Tibial nerve (tissue), 4 donors: ENCODE results near the gene NDUFB3. TPM values are rescaled to one million over a fixed set of nuclear protein-coding genes. Genes with fewer than 3 reads are reported as not detected.

ENCODE experiments used
- DNase-seq, 2 donors: peaks; one replicate each; pipeline ENCODE4 v3.0.0-alpha.2; 2019; ENCODE audit warnings: low spot score in 2 of 2
- H3K27ac ChIP-seq, 4 donors: fragments of 200-600 bp; sonication (generic) in 3 of 4; one replicate each; pipeline ENCODE4 v1.5.1; 2017 to 2019; ENCODE audit warnings: mild to moderate bottlenecking in 1 of 4
- H3K27me3 ChIP-seq, 2 donors: fragments of 200-600 bp; sonication (generic) in 1 of 2; one replicate each; pipeline versions ENCODE4 v1.5.1 to v1.6.0; 2017 to 2019
- H3K36me3 ChIP-seq, 3 donors: fragments of 200-600 bp; sonication (generic); one replicate each; pipeline ENCODE4 v1.5.1; 2018 to 2019
- H3K4me1 ChIP-seq, 4 donors: fragments of 200-600 bp; sonication (generic) in 3 of 4; one replicate each; pipeline ENCODE4 v1.5.1; 2017 to 2019
- H3K4me3 ChIP-seq, 4 donors: fragments of 200-600 bp; sonication (generic) in 3 of 4; one replicate each; pipeline ENCODE4 v1.5.1; 2017 to 2019; ENCODE audit warnings: mild to moderate bottlenecking in 1 of 4, moderate library complexity in 1 of 4
- H3K9me3 ChIP-seq, 4 donors: fragments of 200-600 bp; sonication (generic) in 3 of 4; one replicate each; pipeline ENCODE4 v1.5.1; 2017 to 2019
- CTCF ChIP-seq, 5 experiments: fragments of 200-600 bp in 3 of 5; fragments of 450-650 bp in 2 of 5; sonication (generic) in 3 of 5; IDR thresholded peaks; one replicate each; pipeline ENCODE4 v1.5.1; 2016 to 2019; ENCODE audit warnings: antibody characterized with exemption in 5 of 5, mild to moderate bottlenecking in 3 of 5, moderate library complexity in 2 of 5
- EP300 ChIP-seq, 2 donors: sonication (generic); formaldehyde crosslinking; IDR thresholded peaks; one replicate each; pipeline ENCODE4 v1.6.1; 2017; ENCODE audit warnings: antibody characterized with exemption in 2 of 2, mild to moderate bottlenecking in 1 of 2
- POLR2A ChIP-seq, 2 donors: fragments of 450-650 bp; IDR thresholded peaks; one replicate each; pipeline ENCODE4 v1.6.1; 2017; ENCODE audit warnings: antibody characterized with exemption in 2 of 2, mild to moderate bottlenecking in 2 of 2, moderate library complexity in 2 of 2
- WGBS, 2 donors: methylation state at CpG; one replicate each; pipeline ENCODE4 v1.1.5; 2018; 5-methylcytosine and 5-hydroxymethylcytosine counted together
- total RNA-seq, 4 donors: library from RNA; depleted of rRNA; stranded (reverse); fragments of >200 nt; gene quantifications; one replicate each; pipeline ENCODE4 v1.1.0, GENCODE V29; 2016

The NDUFB3 gene
- total RNA-seq, 4 donors from 2014 or later = 30.8 to 55.7 (median 52.1) TPM

DNA sequence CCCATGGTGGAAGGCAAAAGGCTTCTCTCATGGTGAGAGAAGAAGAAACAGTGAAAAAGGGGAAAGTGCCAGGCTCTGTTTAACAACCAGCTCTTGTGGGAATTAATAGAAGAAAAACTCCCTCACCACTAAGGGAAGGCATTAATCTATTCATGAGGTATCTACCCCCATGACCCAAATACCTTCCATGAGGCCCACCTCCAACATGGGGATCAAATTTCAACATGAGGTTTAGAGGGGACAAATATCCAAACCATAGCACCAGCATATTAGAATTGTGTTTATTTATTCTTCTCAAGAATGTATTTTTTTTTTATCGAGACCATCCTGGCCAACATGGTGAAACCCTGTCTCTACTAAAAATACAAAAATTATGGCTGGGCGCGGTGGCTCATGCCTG, 39.3 kb downstream of the NDUFB3 start:
- no peaks in the 10 kb centered on the region for H3K9me3 ChIP-seq
- H3K36me3 ChIP-seq = peaks cover 0 to 15% (median 0%) of the 10 kb centered on the region in 3 donors
- no peak overlapping the region for H3K4me3 ChIP-seq
- no peak overlapping the region for H3K27ac ChIP-seq
- TF ChIP-seq CTCF (IDR thresholded peaks at IDR 0.05) (no peak), EP300 (IDR thresholded peaks at IDR 0.05) (no peak), POLR2A (IDR thresholded peaks at IDR 0.05) (no peak)
- DNase-seq = no peak
- H3K27me3 ChIP-seq = no peaks in the 10 kb centered on the region
- WGBS, 2 donors = 95 to 96% methylated on average over 3 of the region's 3 CpGs
- peaks cover 0 to 21% (median 0%) of the 10 kb centered on the region in 4 donors for H3K4me1 ChIP-seq

DNA sequence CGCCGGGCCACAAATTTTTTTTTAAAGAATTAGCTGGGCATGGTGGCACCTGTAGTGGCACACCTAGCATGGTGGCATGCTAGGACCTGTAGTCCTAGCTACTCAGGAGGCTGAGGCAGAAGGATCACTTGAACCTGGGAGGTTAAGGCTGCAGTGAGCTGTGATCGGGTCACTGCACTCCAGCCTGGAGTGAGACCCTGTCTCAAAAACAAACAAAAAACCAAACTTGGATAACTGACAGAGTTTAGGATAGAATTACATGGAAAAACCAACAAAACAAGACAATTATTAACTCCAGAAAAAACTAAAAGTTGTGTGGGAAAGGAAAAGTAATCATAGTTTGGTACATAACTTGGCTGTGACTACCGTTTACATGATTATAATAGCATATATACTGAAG, 42.5 kb downstream of the NDUFB3 start:
- WGBS, 2 donors = 83 to 86% methylated on average over 4 of the region's 4 CpGs
- TF ChIP-seq EP300 (IDR thresholded peaks at IDR 0.05) = no peak
- TF ChIP-seq CTCF (IDR thresholded peaks at IDR 0.05) = no peak
- TF ChIP-seq POLR2A (IDR thresholded peaks at IDR 0.05) = no peak
- Histone ChIP-seq H3K36me3 (peaks cover 0 to 7% (median 0%) of the 10 kb centered on the region in 3 donors), H3K27me3 (no peaks in the 10 kb centered on the region), H3K9me3 (no peaks in the 10 kb centered on the region), H3K27ac (peak overlapping the region in 1 of 4 donors; percentile 100), H3K4me3 (peak overlapping the region in 1 of 4 donors; percentile 95), H3K4me1 (peaks cover 0 to 25% (median 0%) of the 10 kb centered on the region in 4 donors)
- DNase-seq = no peak

GRCh38 chr2:201114846-201115245, 43.0 kb downstream of the NDUFB3 start:
- Histone ChIP-seq H3K27ac (peak overlapping the region; percentile 96 to 100 (median 99)), H3K27me3 (no peaks in the 10 kb centered on the region), H3K36me3 (peaks cover 0 to 7% (median 0%) of the 10 kb centered on the region in 3 donors), H3K4me1 (peaks cover 0 to 30% (median 0%) of the 10 kb centered on the region in 4 donors), H3K4me3 (peak overlapping the region in 1 of 4 donors; percentile 95), H3K9me3 (no peaks in the 10 kb centered on the region)
- TF ChIP-seq CTCF (IDR thresholded peaks at IDR 0.05) (no peak), POLR2A (IDR thresholded peaks at IDR 0.05) (no peak), EP300 (IDR thresholded peaks at IDR 0.05) (no peak)
- no peak for DNase-seq

DNA sequence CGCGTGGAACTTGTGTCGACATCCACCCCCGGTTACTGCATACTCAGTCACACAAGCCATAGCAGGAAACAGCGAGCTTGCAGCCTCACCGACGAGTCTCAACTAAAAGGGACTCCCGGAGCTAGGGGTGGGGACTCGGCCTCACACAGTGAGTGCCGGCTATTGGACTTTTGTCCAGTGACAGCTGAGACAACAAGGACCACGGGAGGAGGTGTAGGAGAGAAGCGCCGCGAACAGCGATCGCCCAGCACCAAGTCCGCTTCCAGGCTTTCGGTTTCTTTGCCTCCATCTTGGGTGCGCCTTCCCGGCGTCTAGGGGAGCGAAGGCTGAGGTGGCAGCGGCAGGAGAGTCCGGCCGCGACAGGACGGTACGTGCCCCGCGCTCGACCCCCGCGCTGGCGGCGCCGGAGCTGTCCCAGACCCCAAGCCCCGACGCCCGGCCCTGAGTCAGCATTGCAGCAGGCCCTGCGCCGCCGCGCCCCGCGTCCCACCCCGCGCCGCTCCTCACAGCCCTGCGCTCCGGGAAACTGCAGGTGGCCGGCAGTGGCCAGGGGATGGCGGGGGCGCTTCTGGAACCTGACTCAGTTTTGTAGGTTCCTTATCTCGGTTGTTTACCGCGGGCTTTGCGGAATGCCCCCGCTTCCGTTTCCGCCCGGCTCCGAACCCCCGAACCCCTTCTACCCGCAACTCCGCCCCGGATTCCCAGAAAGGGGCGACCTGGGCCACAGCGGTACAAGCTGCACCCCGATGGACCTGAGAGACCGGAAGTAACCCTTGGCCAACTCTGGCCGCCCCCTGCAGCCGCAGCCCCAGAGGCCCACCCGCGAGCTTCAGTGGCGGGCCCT, 44.5 kb downstream of the NDUFB3 start, which contains the start of gene CFLAR:
CFLAR (plus strand) TSS at position 50 of the 844 bp plus-strand sequence. CDS start 13,702 bp downstream, outside the sequence.
- Histone ChIP-seq H3K36me3 (peaks cover 0 to 7% (median 0%) of the 10 kb centered on the region in 3 donors), H3K27ac (peak within 1 kb of the TSS; percentile 96 to 100 (median 99)), H3K4me1 (peaks cover 0 to 45% (median 7%) of the 10 kb centered on the region in 4 donors), H3K9me3 (no peaks in the 10 kb centered on the region), H3K27me3 (no peaks in the 10 kb centered on the region), H3K4me3 (peak within 1 kb of the TSS; percentile 82 to 95 (median 86))
- peak in 1 of 2 donors; percentile 56 for TF ChIP-seq POLR2A (IDR thresholded peaks at IDR 0.05)
- TF ChIP-seq CTCF (IDR thresholded peaks at IDR 0.05) = no peak
- peak in 1 of 2 donors; percentile 88 for TF ChIP-seq EP300 (IDR thresholded peaks at IDR 0.05)
- DNase-seq = peak; percentile 57 to 71
- whole genome bisulfite sequencing, 2 donors = 0 to 1% methylated on average over 45 to 52 of the region's 75 CpGs
